IPS-20b (cell line): ENCODE measurements around the gene ISM1.

ENCODE experiments used
- H3K27ac ChIP-seq: one replicate; pipeline ENCODE4 v1.5.1; 2013; ENCODE audit warnings: low read length
- H3K27me3 ChIP-seq: 2 replicates; pipeline ENCODE4 v1.6.1; 2013; ENCODE audit warnings: mild to moderate bottlenecking, low read length, inconsistent platforms; ENCODE audit not compliant: insufficient read depth
- H3K36me3 ChIP-seq: 2 replicates; pipeline ENCODE4 v1.6.1; 2013; ENCODE audit warnings: low read depth, mild to moderate bottlenecking, inconsistent platforms, low read length, moderate library complexity; ENCODE audit not compliant: insufficient read depth
- H3K4me1 ChIP-seq: 2 replicates; pipeline ENCODE4 v1.6.1; 2013; ENCODE audit warnings: mild to moderate bottlenecking, control low read depth, inconsistent platforms, low read length, moderate library complexity; ENCODE audit not compliant: insufficient read depth
- H3K4me3 ChIP-seq: 2 replicates; pipeline ENCODE4 v1.5.1; 2013; ENCODE audit warnings: mild to moderate bottlenecking, low read length, inconsistent platforms
- H3K9ac ChIP-seq: 2 replicates; pipeline ENCODE4 v1.6.1; 2013; ENCODE audit warnings: low read depth, mild to moderate bottlenecking, inconsistent platforms, low read length, moderate library complexity
- H3K9me3 ChIP-seq: 2 replicates; pipeline ENCODE4 v1.6.1; 2013; ENCODE audit warnings: mild to moderate bottlenecking, low read depth, low read length, inconsistent platforms; ENCODE audit not compliant: insufficient read depth

ISM1 gene

GRCh38 chr20:13290724-13291123, 69.7 kb downstream of the ISM1 start:
- H3K9ac ChIP-seq, result no peak overlapping the region
- H3K27ac ChIP-seq, result no peak overlapping the region
- H3K4me1 ChIP-seq, result no peaks in the 10 kb centered on the region
- no peaks in the 10 kb centered on the region for H3K9me3 ChIP-seq
- H3K4me3 ChIP-seq, result no peak overlapping the region
- no peaks in the 10 kb centered on the region for H3K27me3 ChIP-seq
- H3K36me3 ChIP-seq, result no peaks in the 10 kb centered on the region

DNA sequence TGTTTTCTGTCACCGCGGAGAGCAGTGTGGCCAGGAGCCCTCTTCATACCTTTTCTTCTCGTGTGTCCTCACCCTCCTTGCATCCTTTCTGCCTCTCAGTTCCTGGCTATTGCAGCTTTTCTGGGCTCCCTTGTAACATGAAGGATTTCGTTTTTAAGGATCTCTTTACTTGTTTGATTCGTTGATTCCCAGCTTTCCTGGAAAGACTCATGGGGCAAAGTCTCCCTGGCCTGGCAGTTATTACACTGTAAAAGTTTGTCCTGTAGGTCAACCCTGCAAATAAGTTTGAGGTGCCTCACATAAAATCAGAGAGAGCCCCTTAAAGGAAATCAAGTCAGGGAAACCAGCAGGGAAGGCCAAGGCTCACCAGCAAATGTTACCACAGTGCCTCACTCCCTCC, 70.1 kb downstream of the ISM1 start:
- H3K4me1 ChIP-seq, result no peaks in the 10 kb centered on the region
- no peak overlapping the region for H3K9ac ChIP-seq
- no peaks in the 10 kb centered on the region for H3K36me3 ChIP-seq
- H3K27me3 ChIP-seq, result no peaks in the 10 kb centered on the region
- no peak overlapping the region for H3K4me3 ChIP-seq
- H3K27ac ChIP-seq, result no peak overlapping the region
- H3K9me3 ChIP-seq, result no peaks in the 10 kb centered on the region

- H3K9me3 ChIP-seq, result no peaks in the 10 kb centered on the region
- H3K4me3 ChIP-seq, result no peak overlapping the region
- H3K27me3 ChIP-seq, result no peaks in the 10 kb centered on the region
- H3K27ac ChIP-seq, result no peak overlapping the region
- H3K4me1 ChIP-seq, result no peaks in the 10 kb centered on the region
- no peaks in the 10 kb centered on the region for H3K36me3 ChIP-seq
- no peak overlapping the region for H3K9ac ChIP-seq
Observed at GRCh38 chr20:13292201-13292885, 71.3 kb downstream of the ISM1 start.

DNA sequence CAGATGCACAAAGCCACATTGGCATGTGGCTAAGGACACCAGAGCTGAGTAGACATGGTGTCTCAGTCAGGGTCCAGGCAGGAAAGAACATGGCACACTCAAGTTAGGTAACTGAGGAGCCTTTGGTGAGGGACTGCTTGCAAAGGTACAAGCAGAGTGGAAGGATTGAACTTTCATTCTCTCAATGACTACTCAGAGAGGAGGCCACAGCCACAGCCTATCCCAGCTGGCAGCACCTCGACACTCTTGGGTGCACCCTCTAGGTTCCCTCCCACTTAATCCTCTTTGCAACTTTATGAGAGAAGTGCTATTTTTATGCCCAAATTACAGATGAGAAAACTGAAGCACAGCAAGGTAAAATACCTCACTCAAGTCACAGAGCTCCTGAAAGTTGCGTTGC, 73.4 kb downstream of the ISM1 start:
- no peaks in the 10 kb centered on the region for H3K36me3 ChIP-seq
- H3K9ac ChIP-seq, result no peak overlapping the region
- H3K4me1 ChIP-seq, result no peaks in the 10 kb centered on the region
- no peaks in the 10 kb centered on the region for H3K9me3 ChIP-seq
- H3K27me3 ChIP-seq, result no peaks in the 10 kb centered on the region
- no peak overlapping the region for H3K27ac ChIP-seq
- H3K4me3 ChIP-seq, result no peak overlapping the region

GRCh38 chr20:13295637-13296036, 74.6 kb downstream of the ISM1 start:
- H3K4me1 ChIP-seq, result no peaks in the 10 kb centered on the region
- H3K36me3 ChIP-seq, result no peaks in the 10 kb centered on the region
- no peaks in the 10 kb centered on the region for H3K27me3 ChIP-seq
- H3K27ac ChIP-seq, result no peak overlapping the region
- H3K9me3 ChIP-seq, result no peaks in the 10 kb centered on the region
- H3K4me3 ChIP-seq, result no peak overlapping the region
- no peak overlapping the region for H3K9ac ChIP-seq

GRCh38 chr20:13296070-13296469, 75.0 kb downstream of the ISM1 start:
- no peaks in the 10 kb centered on the region for H3K27me3 ChIP-seq
- H3K27ac ChIP-seq, result no peak overlapping the region
- H3K9me3 ChIP-seq, result no peaks in the 10 kb centered on the region
- no peak overlapping the region for H3K9ac ChIP-seq
- no peaks in the 10 kb centered on the region for H3K4me1 ChIP-seq
- H3K4me3 ChIP-seq, result no peak overlapping the region
- no peaks in the 10 kb centered on the region for H3K36me3 ChIP-seq

DNA sequence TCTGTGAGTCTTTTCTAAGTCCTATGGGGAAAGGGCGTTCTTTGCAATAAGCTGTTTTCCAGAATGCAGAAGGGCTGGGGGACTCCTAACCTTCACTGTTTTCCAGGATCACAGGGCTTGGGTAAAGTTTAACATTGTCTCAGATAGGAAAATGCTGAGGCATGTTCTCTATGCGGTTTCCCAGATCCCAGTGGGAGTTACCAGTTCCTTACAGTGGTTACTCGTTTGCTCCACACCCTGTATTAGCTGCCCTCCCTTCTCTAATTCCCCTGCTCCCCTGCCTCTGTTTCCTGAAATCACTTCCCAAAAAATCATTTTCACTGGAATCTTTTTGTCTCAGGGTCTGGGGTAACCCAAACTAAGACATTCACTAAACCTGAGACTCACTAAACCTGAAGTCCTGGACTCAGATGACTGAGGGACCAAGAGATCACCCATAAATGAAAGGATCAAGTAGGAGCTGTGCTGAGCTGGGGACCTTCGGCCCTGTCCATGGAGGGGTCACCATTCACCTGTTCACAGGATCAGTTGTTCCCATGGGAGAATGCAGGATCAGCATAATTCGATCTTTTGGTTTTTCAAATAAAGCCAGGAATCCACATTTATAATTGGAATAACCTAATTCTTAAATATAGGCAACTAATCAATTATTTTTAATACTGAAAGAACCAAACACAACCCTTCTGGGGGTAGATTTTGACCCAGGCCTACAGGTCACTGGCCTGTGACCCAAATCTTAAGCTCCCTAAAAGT, 76.2 kb downstream of the ISM1 start:
- H3K4me1 ChIP-seq, result no peaks in the 10 kb centered on the region
- H3K27me3 ChIP-seq, result no peaks in the 10 kb centered on the region
- H3K9me3 ChIP-seq, result no peaks in the 10 kb centered on the region
- H3K36me3 ChIP-seq, result no peaks in the 10 kb centered on the region
- no peak overlapping the region for H3K27ac ChIP-seq
- no peak overlapping the region for H3K4me3 ChIP-seq
- H3K9ac ChIP-seq, result no peak overlapping the region

DNA sequence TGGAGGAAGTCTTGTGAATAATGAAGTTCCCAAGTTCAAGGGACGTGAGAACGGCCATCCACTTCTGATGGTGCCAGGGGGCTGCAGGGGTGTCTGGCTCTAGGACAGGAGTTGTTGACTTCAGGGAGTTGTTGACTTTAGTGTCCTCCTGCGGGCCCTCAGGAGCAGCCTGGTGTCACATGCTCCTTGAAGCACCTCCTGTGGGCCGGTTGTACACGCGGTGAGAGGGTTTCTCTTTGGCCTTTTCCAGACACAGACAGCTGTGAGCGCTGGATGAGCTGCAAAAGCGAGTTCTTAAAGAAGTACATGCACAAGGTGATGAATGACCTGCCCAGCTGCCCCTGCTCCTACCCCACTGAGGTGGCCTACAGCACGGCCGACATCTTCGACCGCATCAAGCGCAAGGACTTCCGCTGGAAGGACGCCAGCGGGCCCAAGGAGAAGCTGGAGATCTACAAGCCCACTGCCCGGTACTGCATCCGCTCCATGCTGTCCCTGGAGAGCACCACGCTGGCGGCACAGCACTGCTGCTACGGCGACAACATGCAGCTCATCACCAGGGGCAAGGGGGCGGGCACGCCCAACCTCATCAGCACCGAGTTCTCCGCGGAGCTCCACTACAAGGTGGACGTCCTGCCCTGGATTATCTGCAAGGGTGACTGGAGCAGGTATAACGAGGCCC, 77.8 kb downstream of the ISM1 start:
- Histone ChIP-seq H3K4me1 (no peaks in the 10 kb centered on the region), H3K9ac (no peak overlapping the region), H3K27ac (no peak overlapping the region), H3K27me3 (no peaks in the 10 kb centered on the region), H3K9me3 (no peaks in the 10 kb centered on the region), H3K4me3 (no peak overlapping the region), H3K36me3 (no peaks in the 10 kb centered on the region)

- no peaks in the 10 kb centered on the region for H3K9me3 ChIP-seq
- H3K27me3 ChIP-seq, result no peaks in the 10 kb centered on the region
- no peaks in the 10 kb centered on the region for H3K36me3 ChIP-seq
- no peaks in the 10 kb centered on the region for H3K4me1 ChIP-seq
- no peak overlapping the region for H3K4me3 ChIP-seq
- H3K9ac ChIP-seq, result no peak overlapping the region
- no peak overlapping the region for H3K27ac ChIP-seq
Observed at GRCh38 chr20:13299401-13299800, 78.3 kb downstream of the ISM1 start.

DNA sequence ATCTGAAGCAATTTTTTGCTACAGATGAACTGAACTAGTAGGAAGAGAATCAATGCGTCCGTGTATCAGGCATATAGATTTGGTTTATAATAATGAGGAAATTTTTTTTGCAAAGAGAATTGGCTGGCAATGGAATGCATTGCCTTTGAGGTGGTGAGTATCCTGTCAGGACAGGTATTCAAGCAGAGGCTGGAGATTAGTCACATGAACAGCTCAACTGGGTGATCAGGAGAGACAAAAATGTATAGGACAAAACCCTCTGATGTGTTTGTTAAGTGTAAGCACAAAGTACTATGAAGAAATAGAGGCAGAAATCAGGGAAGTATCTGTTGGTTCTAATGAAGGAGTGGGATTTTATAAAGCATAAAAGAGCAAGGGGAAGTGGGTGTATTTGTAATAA, 80.5 kb downstream of the ISM1 start:
- Histone ChIP-seq H3K27me3 (no peaks in the 10 kb centered on the region), H3K4me3 (no peak overlapping the region), H3K27ac (no peak overlapping the region), H3K9me3 (no peaks in the 10 kb centered on the region), H3K36me3 (no peaks in the 10 kb centered on the region), H3K9ac (no peak overlapping the region), H3K4me1 (no peaks in the 10 kb centered on the region)

DNA sequence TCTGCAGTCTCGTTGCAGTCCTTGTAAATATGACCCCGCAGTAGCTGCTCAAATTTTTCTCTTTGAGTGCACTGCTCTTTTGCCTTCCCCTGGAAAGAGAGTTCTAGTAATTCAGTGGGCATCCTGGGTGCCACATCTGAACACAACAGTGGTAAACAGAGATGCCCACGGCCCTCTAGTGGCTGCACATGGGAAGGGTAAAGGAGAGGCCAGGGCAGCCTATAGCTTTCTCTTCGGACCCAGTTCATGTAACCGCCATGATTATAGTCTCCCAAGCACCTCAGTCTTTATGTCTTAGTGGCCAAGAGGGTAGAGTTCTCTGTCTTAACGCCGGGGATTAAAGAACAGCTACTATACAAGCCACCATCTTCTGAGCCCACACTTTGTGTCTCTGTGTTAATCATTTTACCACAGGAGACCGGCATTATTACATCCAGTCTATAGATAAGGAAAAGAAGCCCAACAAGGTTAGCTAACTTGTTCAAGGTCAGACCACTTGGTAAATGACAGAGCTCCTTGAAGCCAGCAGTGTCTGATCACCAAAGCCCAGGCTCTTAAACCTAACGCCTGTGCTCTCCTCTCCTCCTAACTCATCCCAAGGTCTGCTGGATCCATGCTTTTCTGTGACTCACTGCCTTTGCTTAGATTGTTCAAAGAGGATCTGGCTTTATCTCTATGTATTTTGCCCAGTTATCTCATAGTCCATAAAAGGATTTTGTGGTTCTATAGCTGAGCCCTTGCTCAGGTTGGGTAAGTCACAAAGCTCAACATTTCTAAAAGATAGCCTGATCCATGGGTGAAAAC, 81.8 kb downstream of the ISM1 start:
- H3K4me1 ChIP-seq, result no peaks in the 10 kb centered on the region
- no peak overlapping the region for H3K9ac ChIP-seq
- no peaks in the 10 kb centered on the region for H3K27me3 ChIP-seq
- H3K9me3 ChIP-seq, result no peaks in the 10 kb centered on the region
- H3K4me3 ChIP-seq, result no peak overlapping the region
- H3K27ac ChIP-seq, result no peak overlapping the region
- no peaks in the 10 kb centered on the region for H3K36me3 ChIP-seq
